ENCODE measurements around the gene MBD1.
"Not testable (repeated sequence)": the region's sequence is repeated elsewhere in the genome, so short reads cannot be mapped to it uniquely, and the experiment has no call there.

MBD1 gene

GRCh38 chr18:50281295-50281971 lies at the start of gene MBD1:
TSS of gene MBD1 (minus strand) at chr18:50281523. CDS start at chr18:50279992, 1,531 bp downstream.
- peak; percentile 88 to 92 (median 91) for DNase-seq (ENCODE audit: low read depth in 3 of 3)

GRCh38 chr18:50330176-50330575 lies 48.9 kb upstream of the MBD1 start:
- no peak for DNase-seq (ENCODE audit: low read depth in 3 of 3)

- no peak for DNase-seq (ENCODE audit: low read depth in 3 of 3)
Observed at GRCh38 chr18:50327983-50328382, 46.7 kb upstream of the MBD1 start.

- DNase-seq (ENCODE audit: low read depth in 3 of 3) = no peak
Observed at GRCh38 chr18:50320719-50321118, 39.4 kb upstream of the MBD1 start.

GRCh38 chr18:50315100-50315871 lies 34.0 kb upstream of the MBD1 start:
- no peak for DNase-seq (ENCODE audit: low read depth in 3 of 3)

GRCh38 chr18:50313873-50314460 lies 32.6 kb upstream of the MBD1 start:
- no peak for DNase-seq (ENCODE audit: low read depth in 3 of 3)

GRCh38 chr18:50313031-50313607 lies 31.8 kb upstream of the MBD1 start:
- DNase-seq (ENCODE audit: low read depth in 3 of 3) = no peak

GRCh38 chr18:50312296-50313030 lies 31.1 kb upstream of the MBD1 start:
- DNase-seq (ENCODE audit: low read depth in 3 of 3) = no peak

GRCh38 chr18:50311650-50312049 lies 30.3 kb upstream of the MBD1 start:
- no peak for DNase-seq (ENCODE audit: low read depth in 3 of 3)

- no peak for DNase-seq (ENCODE audit: low read depth in 3 of 3)
Observed at GRCh38 chr18:50310080-50310479, 28.8 kb upstream of the MBD1 start.

- DNase-seq (ENCODE audit: low read depth in 3 of 3) = not testable (repeated sequence)
Observed at GRCh38 chr18:50308851-50309250, 27.5 kb upstream of the MBD1 start.

- peak; percentile 79 to 91 (median 81) for DNase-seq (ENCODE audit: low read depth in 3 of 3)
Observed at GRCh38 chr18:50307738-50308470, 26.6 kb upstream of the MBD1 start.

- no peak for DNase-seq (ENCODE audit: low read depth in 3 of 3)
Observed at GRCh38 chr18:50307400-50307737, 26.0 kb upstream of the MBD1 start.

- no peak for DNase-seq (ENCODE audit: low read depth in 3 of 3)
Observed at GRCh38 chr18:50306944-50307343, 25.6 kb upstream of the MBD1 start.

- DNase-seq (ENCODE audit: low read depth in 3 of 3) = no peak
Observed at GRCh38 chr18:50301074-50301473, 19.8 kb upstream of the MBD1 start.

GRCh38 chr18:50299626-50300388 lies 18.5 kb upstream of the MBD1 start:
- no peak for DNase-seq (ENCODE audit: low read depth in 3 of 3)

GRCh38 chr18:50298443-50299284 lies 17.3 kb upstream of the MBD1 start:
- DNase-seq (ENCODE audit: low read depth in 3 of 3) = no peak

- DNase-seq (ENCODE audit: low read depth in 3 of 3) = peak in 2 of 3 donors; percentile 56 to 62
Observed at GRCh38 chr18:50297621-50298442, 16.5 kb upstream of the MBD1 start.

- no peak for DNase-seq (ENCODE audit: low read depth in 3 of 3)
Observed at GRCh38 chr18:50293039-50293438, 11.7 kb upstream of the MBD1 start.
